T-helper 2 cell treated with Interferon-gamma antibody and Interleukin-4, amounts not matched to agents 100 ng/mL and 5 ng/mL, for 36 hours (primary cell): ENCODE results near the gene SYNPO2. TPM values are rescaled to one million over a fixed set of nuclear protein-coding genes. Genes with fewer than 3 reads are reported as not detected.
"Not testable (repeated sequence)": the region's sequence is repeated elsewhere in the genome, so short reads cannot be mapped to it uniquely, and the experiment has no call there.

Source experiments
- intact Hi-C: fragments of 100-400 bp; cut with micrococcal nuclease; formaldehyde crosslinking; loops from one replicate; pipeline ENCODE4 v1.15.1; 2023
- total RNA-seq: library from RNA; stranded (reverse); gene quantifications from 2 replicates; pipeline ENCODE4 v1.2.3, GENCODE V29; 2022

Gene SYNPO2
- total RNA-seq, 1 donor from 2014 or later: 0.52 TPM

GRCh38 chr4:119049342-119049741 lies 160.7 kb downstream of the SYNPO2 start:
- intact Hi-C loops: loop anchor here (10.0 kb wide), 1 partner anchor 445 kb away; no protein-coding TSS in a partner anchor

GRCh38 chr4:119050527-119051090 lies 162.0 kb downstream of the SYNPO2 start:
- intact Hi-C loops: no loop called here

- intact Hi-C loops: no loop called here
Observed at GRCh38 chr4:119053245-119053644, 164.6 kb downstream of the SYNPO2 start.

GRCh38 chr4:119053997-119054396 lies 165.3 kb downstream of the SYNPO2 start:
- intact Hi-C loops: no loop called here

- intact Hi-C loops: no loop called here
Observed at GRCh38 chr4:119057417-119057816, 168.8 kb downstream of the SYNPO2 start.

- intact Hi-C loops: no loop called here
Observed at GRCh38 chr4:119059221-119059620, 170.6 kb downstream of the SYNPO2 start.

GRCh38 chr4:119067125-119067524 lies 178.5 kb downstream of the SYNPO2 start:
- intact Hi-C loops: not testable (repeated sequence)

GRCh38 chr4:119067670-119068360 lies 179.2 kb downstream of the SYNPO2 start:
- intact Hi-C loops: not testable (repeated sequence)

GRCh38 chr4:119068529-119068962 lies 179.9 kb downstream of the SYNPO2 start:
- intact Hi-C loops: no loop called here

GRCh38 chr4:119070301-119070700 lies 181.6 kb downstream of the SYNPO2 start:
- intact Hi-C loops: no loop called here

- intact Hi-C loops: no loop called here
Observed at GRCh38 chr4:119080721-119081541, 192.3 kb downstream of the SYNPO2 start.

- intact Hi-C loops: no loop called here
Observed at GRCh38 chr4:119081542-119081859, 192.8 kb downstream of the SYNPO2 start.

- intact Hi-C loops: no loop called here
Observed at GRCh38 chr4:119081943-119082342, 193.3 kb downstream of the SYNPO2 start.

GRCh38 chr4:119082661-119083060 lies 194.0 kb downstream of the SYNPO2 start:
- intact Hi-C loops: no loop called here

GRCh38 chr4:119084513-119084912 lies 195.9 kb downstream of the SYNPO2 start:
- intact Hi-C loops: no loop called here

GRCh38 chr4:119087121-119087520 lies 198.5 kb downstream of the SYNPO2 start:
- intact Hi-C loops: no loop called here

GRCh38 chr4:119087656-119088055 lies 199.0 kb downstream of the SYNPO2 start:
- intact Hi-C loops: no loop called here

GRCh38 chr4:119093042-119093827 lies 204.6 kb downstream of the SYNPO2 start:
- intact Hi-C loops: no loop called here

GRCh38 chr4:119097282-119097900 lies 208.7 kb downstream of the SYNPO2 start:
- intact Hi-C loops: no loop called here

GRCh38 chr4:119098306-119098705 lies 209.7 kb downstream of the SYNPO2 start:
- intact Hi-C loops: no loop called here

GRCh38 chr4:119099227-119099810 lies 210.7 kb downstream of the SYNPO2 start:
- intact Hi-C loops: no loop called here
